ENCODE data around the gene RAB18.
"Not testable (repeated sequence)": the region's sequence is repeated elsewhere in the genome, so short reads cannot be mapped to it uniquely, and the experiment has no call there.

RAB18 gene

DNA sequence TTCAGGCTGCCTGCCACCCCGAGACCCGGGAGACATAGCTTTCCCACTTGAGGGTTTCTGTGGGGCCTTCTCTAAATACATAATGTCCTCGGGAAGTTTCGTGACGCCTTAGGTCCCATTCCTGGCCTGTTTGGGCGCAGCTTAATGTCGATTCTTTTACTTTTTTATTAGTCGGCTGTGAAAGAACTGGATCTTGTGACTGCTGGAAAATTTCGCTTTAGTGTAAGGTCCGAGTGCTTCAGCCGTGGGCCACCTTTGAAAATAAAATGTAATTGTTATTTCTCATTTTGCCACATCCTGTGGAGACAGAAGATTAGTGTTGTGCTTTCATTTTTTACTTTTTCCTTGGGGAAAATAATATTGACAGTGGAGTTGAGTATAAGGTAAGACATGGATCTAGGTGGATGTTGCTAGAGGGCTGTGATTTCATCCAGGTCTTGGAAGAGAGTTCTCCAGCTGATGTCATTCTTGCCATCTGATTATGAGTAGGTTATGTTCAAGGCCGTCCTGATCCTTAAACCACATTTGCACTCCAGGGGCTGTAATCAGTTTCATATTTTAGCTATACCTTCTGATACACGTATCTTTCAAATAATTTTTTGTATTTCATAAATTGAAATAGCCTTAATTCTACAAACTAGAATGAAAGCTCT is 830 bp downstream of the RAB18 start:
- DNase-seq (ENCODE audit: low read depth in 2 of 2), result no peak

DNA sequence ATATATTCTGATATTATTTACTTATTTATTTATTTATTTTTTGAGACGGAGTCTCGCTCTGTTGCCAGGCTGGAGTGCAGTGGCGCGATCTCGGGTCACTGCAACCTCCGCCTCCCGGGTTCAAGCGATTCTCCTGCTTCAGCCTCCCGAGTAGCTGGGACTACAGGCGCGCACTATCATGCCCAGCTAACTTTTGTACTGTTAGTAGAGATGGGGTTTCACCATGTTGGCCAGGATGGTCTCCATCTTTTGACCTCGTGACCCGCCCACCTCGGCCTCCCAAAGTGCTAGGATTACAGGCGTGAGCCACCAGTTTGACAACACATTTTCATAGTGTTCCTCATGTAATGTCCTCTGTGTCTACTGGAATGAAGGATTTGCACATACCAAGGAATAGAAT is 1.4 kb downstream of the RAB18 start:
- DNase-seq (ENCODE audit: low read depth in 2 of 2), result not testable (repeated sequence)

DNA sequence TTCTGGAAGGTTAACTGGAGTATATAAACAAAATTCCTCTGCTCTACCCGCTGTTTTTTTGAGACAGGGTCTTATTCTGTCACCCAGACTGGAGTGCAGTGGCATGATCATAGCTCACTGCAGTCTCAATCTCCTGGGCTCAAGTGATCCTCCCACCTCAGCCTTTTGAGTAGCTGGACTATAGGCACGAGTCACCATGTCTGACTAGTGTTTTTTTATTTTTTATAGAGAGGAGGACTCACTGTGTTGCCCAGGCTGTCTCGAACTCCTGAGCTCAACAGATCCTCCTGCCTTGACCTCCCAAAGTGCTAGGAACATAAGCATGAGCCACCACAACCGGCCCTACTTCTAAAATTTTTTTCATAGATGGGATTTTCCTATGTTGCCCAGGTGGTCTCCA is 2.2 kb downstream of the RAB18 start:
- DNase-seq (ENCODE audit: low read depth in 2 of 2), result no peak

DNA sequence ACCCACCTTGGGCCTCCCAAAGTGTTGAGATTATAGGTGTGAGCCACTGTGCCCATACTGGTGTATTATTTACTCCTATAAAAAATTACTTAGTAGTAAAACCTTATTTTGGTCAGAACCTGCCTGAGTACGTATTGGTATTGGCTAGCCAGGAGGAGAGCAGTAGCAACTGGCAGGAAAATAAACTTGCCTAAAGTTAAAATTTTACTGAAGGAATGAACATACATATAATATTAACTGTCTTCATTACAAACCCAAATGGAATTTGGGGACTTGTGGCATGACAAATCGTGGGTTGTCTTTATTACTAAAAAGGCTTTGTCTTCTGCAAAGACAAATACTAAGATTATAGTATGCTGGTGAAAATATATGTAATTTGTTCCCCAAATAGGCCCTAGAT is 8.4 kb downstream of the RAB18 start:
- no peak for DNase-seq (ENCODE audit: low read depth in 2 of 2)

DNA sequence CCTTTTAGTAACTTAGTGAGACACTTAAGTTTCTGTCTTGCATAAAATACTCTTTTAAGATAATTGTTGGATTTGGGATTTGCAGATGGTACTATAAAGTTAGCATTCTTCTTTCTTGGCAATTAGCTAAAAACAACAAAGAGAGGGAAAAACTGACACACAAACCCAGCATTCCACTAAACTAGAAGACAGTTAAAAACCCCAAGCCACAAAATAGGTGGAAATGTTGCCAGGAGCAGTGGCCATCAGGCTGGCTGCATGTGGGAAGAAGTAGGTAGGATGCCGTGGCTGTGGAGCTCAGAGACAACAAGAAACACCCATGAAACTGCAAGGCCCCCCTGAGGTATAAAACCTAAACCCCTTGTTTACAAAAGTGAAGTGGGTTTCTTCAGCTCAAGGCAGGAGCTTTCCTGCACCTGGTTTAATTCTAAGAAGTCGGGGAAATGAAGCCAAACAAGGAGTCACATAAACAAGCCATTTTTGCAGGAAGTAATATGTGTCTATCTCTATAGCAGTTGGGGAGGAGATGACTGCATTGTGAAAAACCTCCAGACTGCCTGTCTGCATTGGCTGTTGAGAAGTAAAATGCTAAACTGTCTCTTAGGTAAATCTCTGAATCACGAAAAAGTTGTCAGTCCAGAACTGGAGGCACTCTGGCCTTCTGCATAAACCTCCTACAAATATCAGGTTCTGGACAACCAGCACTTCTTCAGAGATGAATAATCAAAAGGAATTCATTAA is 9.5 kb downstream of the RAB18 start:
- no peak for DNase-seq (ENCODE audit: low read depth in 2 of 2)

DNA sequence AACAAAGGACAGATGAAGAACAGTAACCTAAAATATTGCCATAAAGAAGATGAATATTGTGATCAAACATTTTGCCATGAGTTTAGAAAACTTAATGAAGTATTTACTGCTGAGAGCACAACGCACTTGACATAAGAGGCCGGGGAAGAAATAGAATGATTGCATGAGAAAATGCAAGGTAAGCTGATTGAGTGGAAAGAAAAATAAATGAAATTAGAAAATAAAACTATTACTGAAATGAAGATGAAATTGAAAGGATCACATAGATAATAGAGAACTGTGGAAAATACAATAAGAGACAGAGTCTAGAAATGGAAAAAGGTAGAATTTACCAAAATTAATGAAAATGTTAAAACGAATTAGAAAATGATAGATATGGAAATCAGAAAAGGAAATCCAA is 10.1 kb downstream of the RAB18 start:
- no peak for DNase-seq (ENCODE audit: low read depth in 2 of 2)

DNA sequence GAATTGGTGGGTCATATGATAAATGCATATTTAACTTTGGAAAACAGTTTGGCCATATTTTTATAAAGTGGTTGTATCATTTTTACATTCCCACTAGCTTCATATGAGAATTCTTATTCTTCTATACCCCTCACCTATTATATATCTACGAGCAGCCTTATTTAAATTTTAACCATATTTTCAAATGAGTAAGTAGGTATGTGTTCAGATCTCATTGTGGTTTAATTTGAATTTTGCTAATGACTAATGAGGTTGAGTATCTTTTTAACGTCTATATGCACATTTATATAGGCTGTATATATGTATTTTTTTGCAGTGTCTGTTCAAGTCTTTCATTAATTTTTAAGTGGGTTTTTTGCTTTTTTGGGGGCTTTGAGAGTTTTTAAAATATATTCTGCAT is 14.2 kb downstream of the RAB18 start:
- no peak for DNase-seq (ENCODE audit: low read depth in 2 of 2)

DNA sequence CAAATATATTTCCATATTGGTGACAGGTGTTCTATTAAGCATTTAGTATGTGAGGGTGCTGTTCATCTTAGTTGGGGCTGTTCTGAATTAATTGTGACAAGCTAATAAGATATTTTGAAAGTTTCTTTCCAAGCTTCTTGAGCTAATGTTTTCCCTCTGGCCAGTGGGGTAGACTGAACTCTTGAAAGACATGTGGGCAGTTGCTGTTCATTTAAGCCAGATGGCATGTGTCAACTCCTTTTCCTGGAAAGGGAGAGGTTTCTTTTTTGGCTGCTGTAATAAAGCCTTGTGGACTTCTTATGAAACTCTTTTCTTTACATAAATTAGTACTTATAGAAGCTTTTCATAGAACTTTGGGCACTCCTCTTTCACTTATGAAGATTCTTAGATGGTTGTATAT is 21.7 kb downstream of the RAB18 start:
- no peak for DNase-seq (ENCODE audit: low read depth in 2 of 2)

DNA sequence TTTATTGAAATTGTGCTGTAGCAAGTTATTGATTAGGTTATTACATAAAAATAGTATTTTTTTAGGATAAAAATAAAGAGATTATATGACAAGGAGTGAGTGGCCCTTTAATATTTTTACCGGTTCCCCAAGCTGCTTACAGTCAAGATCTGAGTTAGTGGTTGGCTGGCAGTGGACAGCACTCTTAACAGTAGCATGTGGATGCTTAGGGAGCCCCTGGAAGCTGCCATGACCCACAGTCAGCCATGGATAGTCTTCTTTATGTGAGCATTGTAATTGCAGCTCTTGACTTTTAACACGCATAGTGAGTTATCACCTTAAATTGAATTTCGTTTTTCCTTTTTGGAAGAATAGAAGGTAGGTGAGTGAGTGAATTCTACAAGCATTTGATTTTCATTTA is 22.1 kb downstream of the RAB18 start:
- no peak for DNase-seq (ENCODE audit: low read depth in 2 of 2)

DNA sequence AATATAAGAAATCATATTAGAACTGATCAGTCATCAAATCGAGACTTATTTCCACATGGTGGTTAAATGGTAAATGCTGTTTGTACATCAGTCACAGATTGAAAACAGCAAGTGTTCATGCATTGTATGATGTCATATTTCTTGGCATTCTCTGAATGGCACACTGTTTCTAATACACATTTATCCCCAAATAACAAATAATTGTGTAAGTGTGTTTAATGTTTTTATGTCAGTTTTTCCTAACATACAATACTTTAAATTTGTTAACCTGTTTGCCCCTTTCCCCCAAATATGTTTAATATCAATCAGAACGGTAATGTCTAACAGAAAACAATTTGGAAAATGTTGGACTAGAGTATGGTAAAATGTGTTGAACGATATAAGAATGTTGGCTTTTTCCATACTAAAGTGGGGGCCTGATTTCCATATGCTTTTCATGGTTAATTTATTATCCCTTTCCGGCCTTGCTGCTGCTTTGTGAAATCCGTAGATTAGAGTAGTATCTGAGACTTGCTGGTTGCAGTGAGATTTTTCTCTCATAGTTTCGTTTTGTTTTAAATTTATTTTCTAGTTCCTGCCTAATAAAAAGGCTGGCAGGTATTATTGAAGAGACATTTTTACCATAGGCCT is 23.7 kb downstream of the RAB18 start:
- DNase-seq (ENCODE audit: low read depth in 2 of 2), result no peak

DNA sequence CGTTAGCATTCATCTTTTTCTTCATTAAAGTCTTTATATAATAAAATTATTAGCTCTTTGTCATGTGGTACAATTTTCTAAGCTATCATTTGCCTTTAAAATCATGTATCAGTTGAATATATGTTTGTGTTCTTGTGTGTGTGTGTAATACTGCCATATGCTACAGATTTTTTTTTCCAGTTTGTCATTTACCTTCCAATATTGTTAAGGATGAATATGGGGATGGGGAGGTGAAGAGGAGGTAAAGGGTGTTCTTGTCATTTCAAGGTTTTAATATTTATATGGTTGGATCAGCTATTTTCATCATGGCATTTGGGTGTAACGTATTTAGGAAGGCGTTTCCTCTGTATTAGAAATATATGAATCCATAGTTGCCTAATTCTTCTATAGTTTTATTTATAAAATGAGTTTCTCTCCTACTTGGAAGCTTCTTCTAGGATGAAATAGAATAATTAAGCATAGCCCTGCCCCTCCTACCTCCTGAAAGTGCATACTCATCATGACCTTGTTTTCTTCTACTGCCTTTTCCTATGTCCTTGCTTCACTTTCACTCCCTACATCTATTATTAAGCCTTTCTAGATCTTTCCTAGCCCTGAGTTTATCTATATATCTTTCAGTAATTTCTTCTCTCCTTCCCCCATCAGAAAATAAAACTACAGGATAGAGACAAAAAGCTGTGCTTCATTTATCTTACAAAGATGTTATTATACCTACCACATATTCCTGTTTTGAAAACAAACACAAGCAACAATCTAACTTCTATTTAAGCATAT is 25.1 kb downstream of the RAB18 start:
- DNase-seq (ENCODE audit: low read depth in 2 of 2), result no peak

DNA sequence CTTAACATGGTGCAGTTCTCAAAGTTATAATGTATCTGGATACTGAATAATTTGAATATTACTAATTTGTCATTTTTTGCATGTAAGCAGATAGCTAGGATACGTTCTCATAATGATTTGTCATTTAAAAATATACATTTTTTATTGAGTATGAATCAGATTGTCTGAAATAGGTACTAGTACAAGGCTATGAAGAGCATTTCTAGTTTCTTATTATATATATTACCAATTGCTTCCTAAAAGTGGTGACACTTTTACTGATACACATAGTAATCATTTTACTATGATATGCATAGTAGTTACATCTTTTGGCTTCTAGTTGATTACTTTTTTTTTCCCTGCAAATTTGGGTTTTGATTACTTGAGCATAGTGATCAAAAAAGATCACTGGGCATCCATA is 26.4 kb downstream of the RAB18 start:
- DNase-seq (ENCODE audit: low read depth in 2 of 2), result no peak

DNA sequence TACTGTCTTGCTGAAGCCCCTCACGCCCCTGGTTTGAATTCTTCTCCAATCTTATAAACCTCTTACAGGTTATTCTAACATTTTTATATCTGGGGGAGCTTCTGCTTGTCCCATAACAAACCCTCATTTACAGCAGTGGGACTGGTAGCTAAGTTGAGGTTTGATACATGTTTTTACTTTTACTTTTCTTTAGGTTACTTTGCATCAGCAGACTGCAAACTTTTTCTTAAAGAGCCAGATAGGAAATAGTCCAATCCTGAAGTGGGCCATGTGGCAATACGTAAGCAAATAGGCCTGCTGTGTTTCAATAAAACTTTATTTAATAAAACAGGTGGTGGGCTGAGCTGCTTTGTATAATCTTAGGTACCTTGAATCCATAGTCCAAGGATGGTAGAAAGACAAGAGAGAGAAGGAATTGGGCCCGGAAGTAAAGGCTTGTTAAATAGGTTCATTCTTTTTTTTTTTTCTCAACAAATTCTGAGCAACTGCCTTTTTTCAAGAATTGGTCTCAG is 27.3 kb downstream of the RAB18 start:
- no peak for DNase-seq (ENCODE audit: low read depth in 2 of 2)

DNA sequence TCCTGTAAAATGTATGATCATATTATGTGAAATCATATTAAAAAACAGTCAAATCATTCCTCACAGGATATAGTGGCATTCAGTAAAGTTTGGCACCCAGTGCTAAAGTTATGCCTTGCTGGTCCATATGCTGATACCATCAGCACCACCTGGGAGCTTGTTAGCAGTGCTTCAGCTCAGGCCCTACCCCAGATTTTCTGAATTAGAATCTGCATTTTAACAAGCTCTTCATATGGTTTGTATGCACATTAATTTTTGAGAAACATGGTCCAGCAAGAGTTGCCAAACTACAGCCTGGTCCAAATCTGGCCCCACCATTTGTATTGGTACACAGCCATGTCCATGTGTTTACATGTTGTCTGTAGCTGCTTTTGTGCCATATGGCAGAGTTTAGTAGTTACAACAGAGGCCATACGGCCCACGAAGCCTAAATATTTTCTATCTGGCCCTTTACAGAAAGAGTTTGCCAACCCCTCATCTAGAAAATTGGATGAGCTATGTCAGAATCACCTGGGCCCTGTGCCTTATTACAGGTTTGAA is 30.1 kb downstream of the RAB18 start:
- DNase-seq (ENCODE audit: low read depth in 2 of 2), result no peak

DNA sequence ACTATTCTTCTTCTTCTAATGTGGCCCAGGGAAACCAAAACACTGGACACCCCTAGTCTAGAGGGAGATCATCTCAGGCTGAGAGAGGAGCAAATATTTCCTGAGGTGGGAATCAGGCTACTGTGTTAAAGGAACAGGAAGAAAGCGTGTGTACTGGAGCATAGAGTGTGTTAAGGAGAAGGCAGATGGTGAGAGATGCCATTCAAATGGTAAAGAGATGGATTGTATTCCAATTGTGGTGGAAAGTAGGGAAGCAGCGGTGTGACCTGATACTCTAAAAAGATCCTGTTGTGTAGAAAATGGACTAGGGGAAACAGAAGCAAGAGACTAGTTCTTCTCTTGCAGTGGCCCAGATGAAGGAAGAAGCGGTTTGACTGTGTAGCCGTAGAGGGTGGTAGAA is 31.2 kb downstream of the RAB18 start:
- DNase-seq (ENCODE audit: low read depth in 2 of 2), result no peak

DNA sequence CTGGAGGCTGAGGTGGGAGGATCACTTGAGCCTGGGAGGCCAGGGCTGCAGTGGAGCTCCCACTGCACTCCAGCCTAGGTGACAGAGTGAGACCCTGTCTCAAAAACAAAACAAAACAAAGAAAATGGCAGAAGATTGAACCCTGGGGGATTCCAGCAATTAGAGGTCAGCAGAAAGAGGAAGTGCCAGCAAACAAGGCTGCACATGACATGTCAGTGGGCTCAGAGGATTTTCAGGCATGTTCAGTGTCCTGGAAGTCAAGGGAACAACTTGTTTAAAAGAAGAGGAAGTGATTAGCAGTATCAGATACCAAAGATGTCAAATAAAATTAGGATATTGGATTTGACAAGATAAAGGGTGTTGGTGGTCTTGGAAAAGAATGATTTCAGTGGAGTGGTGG is 32.3 kb downstream of the RAB18 start:
- no peak for DNase-seq (ENCODE audit: low read depth in 2 of 2)

DNA sequence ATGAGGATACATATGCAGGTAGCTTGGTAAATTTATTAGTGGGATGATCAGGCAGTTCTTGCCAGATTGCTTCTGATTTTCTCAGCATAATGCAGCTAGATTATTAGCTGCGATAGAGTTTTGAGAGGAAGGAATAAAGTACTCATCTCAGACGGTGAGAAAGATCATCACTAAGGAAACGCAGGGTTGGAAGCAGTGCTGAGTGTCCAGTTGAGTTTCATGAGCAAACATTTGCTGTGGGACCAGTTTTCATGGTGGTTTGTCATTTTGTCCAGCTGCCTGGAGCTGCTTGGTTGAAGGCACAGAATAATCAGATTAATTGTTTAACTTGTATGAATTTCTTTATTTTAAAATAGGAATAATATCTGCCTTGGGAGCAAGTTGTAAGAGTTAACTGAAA is 33.1 kb downstream of the RAB18 start:
- DNase-seq (ENCODE audit: low read depth in 2 of 2), result no peak

DNA sequence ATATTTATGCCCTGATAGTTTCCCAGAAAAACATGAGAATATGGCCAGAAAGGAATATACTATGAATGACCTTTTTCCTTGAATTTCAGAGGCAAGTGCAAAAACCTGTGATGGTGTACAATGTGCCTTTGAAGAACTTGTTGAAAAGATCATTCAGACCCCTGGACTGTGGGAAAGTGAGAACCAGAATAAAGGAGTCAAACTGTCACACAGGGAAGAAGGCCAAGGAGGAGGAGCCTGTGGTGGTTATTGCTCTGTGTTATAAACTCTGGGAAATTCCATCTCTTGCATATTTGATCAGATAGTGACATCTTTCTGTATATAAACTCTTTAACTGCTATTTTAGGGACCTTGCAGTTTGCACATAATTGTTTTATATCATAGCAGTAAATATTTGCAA is 33.7 kb downstream of the RAB18 start:
- DNase-seq (ENCODE audit: low read depth in 2 of 2), result no peak

DNA sequence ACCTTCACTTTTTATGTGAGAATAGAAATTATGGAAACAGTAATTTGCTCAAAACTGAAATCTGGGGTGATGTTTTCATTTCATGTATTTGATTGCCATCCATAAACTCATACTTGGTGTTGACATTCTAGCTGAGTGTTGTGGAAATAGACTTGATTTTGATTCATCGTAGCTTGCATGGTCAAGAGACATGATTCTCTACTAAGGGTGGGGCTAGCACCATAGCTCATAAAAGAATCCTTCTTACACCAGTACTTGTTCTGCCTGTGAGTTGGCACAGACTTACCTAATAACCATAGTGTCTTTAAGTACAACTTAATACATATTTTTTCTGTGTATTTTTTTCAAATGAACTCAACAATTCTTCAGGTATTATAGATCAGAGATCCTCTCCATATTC is 36.6 kb downstream of the RAB18 start:
- no peak for DNase-seq (ENCODE audit: low read depth in 2 of 2)

DNA sequence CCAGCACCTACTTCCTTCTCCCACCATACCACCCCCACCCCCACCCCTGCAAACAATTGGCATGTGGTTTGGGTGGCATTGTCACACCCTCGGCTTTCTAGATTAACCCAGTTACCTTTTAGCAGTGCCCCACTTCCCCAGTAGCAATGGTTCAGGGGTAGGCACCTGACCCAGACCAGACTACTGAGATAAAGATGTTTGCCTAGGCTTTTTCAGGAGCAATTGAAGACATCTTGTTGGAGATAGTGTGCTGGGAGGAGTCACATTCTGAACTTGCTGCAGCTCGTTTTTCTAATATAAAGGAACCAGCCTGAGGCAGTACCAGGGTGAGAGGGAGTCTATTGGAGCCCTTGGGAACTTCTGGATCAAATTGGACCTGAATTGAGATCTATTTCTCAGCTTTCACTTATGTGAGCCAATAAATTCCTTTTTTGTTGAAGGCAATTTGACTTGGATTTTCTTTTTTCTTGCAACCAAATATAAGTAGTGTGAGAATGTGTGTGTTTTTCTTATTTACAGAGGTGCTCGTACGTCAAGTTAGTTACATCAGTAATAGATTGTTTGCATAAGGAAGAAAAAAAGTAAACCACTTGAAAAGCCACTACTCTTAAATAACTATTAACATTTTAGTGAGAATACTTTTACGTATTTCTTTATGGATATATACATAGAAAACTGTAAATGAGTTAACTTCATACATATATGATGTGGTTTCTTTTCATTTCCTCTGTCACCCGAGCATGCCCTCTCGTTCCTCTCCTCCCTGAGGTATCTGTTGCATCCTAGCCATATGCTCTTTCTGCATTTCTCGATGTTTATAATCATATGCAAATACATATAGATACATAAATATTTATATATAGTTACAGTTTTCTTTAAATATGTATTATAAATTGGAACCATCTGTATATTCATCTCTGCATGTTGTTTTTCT is 38.0 kb downstream of the RAB18 start:
- DNase-seq (ENCODE audit: low read depth in 2 of 2), result no peak

DNA sequence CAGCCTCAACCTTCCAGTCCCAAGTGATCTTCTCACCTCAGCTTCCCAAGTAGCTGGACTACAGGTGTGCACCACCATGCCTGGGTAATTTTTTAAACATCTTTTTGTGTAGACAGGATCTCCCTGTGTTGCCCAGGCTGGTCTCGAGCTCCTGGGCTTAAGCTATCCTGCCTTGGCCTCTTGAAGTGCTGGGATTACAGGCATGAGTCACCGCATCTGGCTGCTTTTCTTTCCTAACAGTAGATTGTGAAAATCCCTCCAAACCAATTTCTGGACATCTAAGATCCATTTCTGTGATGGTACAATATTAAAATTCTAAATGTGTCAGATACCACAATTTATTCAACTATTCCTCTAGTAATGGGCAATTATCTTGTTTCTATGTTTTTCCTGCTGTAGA is 38.7 kb downstream of the RAB18 start:
- no peak for DNase-seq (ENCODE audit: low read depth in 2 of 2)

Measured in stimulated activated CD8-positive, alpha-beta memory T cell treated with anti-CD3 and anti-CD28 coated beads, Interleukin-2, amount 100 ng/mL, for 48 hours (primary cell).